T-helper 1 cell treated with Interleukin-12 subunit alpha and Interleukin-12 subunit beta and Interleukin-4 antibody, amounts not matched to agents 30 μg/mL and 1 μg/mL, for 36 hours (primary cell): ENCODE measurements around the gene ZNF771.
"Not testable (repeated sequence)": the region's sequence is repeated elsewhere in the genome, so short reads cannot be mapped to it uniquely, and the experiment has no call there.

Source experiments
- H3K27ac Mint-ChIP-seq: one replicate; pipeline ENCODE4 v1.8.0; 2021; ENCODE audit warnings: mild to moderate bottlenecking, mixed read lengths
- H3K27me3 Mint-ChIP-seq: one replicate; pipeline ENCODE4 v1.8.0; 2021; ENCODE audit warnings: low read depth, mixed read lengths
- H3K36me3 Mint-ChIP-seq: one replicate; pipeline ENCODE4 v1.8.0; 2021; ENCODE audit warnings: low read depth, mixed read lengths
- H3K4me1 Mint-ChIP-seq: one replicate; pipeline ENCODE4 v1.8.0; 2021; ENCODE audit warnings: low read depth, mixed read lengths
- H3K4me3 Mint-ChIP-seq: one replicate; pipeline ENCODE4 v1.8.0; 2021; ENCODE audit warnings: mild to moderate bottlenecking, moderate library complexity, mixed read lengths
- H3K9me3 Mint-ChIP-seq: one replicate; pipeline ENCODE4 v1.8.0; 2021; ENCODE audit warnings: mixed read lengths

The ZNF771 gene

GRCh38 chr16:30380803-30381208 lies 26.6 kb upstream of the ZNF771 start:
- Mint-ChIP-seq H3K4me3 (peak overlapping the region; percentile 88), H3K4me1 (peaks cover 37% of the 10 kb centered on the region), H3K27me3 (no peaks in the 10 kb centered on the region), H3K27ac (peak overlapping the region; percentile 98), H3K9me3 (no peaks in the 10 kb centered on the region), H3K36me3 (peaks cover 30% of the 10 kb centered on the region)

GRCh38 chr16:30381291-30382041 lies 25.9 kb upstream of the ZNF771 start:
- H3K9me3 Mint-ChIP-seq: no peaks in the 10 kb centered on the region
- H3K27me3 Mint-ChIP-seq: no peaks in the 10 kb centered on the region
- H3K36me3 Mint-ChIP-seq: peaks cover 30% of the 10 kb centered on the region
- peak overlapping the region; percentile 98 for H3K27ac Mint-ChIP-seq
- peaks cover 37% of the 10 kb centered on the region for H3K4me1 Mint-ChIP-seq
- peak overlapping the region; percentile 88 for H3K4me3 Mint-ChIP-seq

GRCh38 chr16:30382111-30382881 lies 25.1 kb upstream of the ZNF771 start, which contains the start of gene SEPTIN1:
TSS of gene SEPTIN1 (minus strand) at chr16:30382561. CDS start at chr16:30382542, 19 bp downstream.
- no peaks in the 10 kb centered on the region for H3K27me3 Mint-ChIP-seq
- peaks cover 26% of the 10 kb centered on the region for H3K36me3 Mint-ChIP-seq
- H3K4me3 Mint-ChIP-seq: peak within 1 kb of the TSS; percentile 88
- peak within 1 kb of the TSS; percentile 98 for H3K27ac Mint-ChIP-seq
- peaks cover 34% of the 10 kb centered on the region for H3K4me1 Mint-ChIP-seq
- no peaks in the 10 kb centered on the region for H3K9me3 Mint-ChIP-seq

- Mint-ChIP-seq H3K27me3 (no peaks in the 10 kb centered on the region), H3K4me3 (peak overlapping the region; percentile 88), H3K36me3 (peaks cover 19% of the 10 kb centered on the region), H3K4me1 (peaks cover 25% of the 10 kb centered on the region), H3K27ac (peak overlapping the region; percentile 98), H3K9me3 (no peaks in the 10 kb centered on the region)
These were observed 23.9 kb upstream of the ZNF771 start for GRCh38 chr16:30383521-30383920.

GRCh38 chr16:30394592-30395154 lies 12.7 kb upstream of the ZNF771 start:
- peaks cover 14% of the 10 kb centered on the region for H3K36me3 Mint-ChIP-seq
- H3K9me3 Mint-ChIP-seq: no peaks in the 10 kb centered on the region
- peaks cover 24% of the 10 kb centered on the region for H3K4me1 Mint-ChIP-seq
- H3K27me3 Mint-ChIP-seq: no peaks in the 10 kb centered on the region
- peak overlapping the region; percentile 69 for H3K27ac Mint-ChIP-seq
- peak overlapping the region; percentile 82 for H3K4me3 Mint-ChIP-seq

GRCh38 chr16:30395155-30395991 lies 12.0 kb upstream of the ZNF771 start, which contains the start of gene ZNF48:
TSS of gene ZNF48 (plus strand) at chr16:30395420. CDS start at chr16:30395795, 375 bp downstream.
- H3K27ac Mint-ChIP-seq: peak within 1 kb of the TSS; percentile 74
- H3K9me3 Mint-ChIP-seq: no peaks in the 10 kb centered on the region
- H3K4me3 Mint-ChIP-seq: peak within 1 kb of the TSS; percentile 90
- no peaks in the 10 kb centered on the region for H3K27me3 Mint-ChIP-seq
- H3K36me3 Mint-ChIP-seq: peaks cover 14% of the 10 kb centered on the region
- H3K4me1 Mint-ChIP-seq: peaks cover 28% of the 10 kb centered on the region

GRCh38 chr16:30395992-30396585 lies 11.3 kb upstream of the ZNF771 start:
- Mint-ChIP-seq H3K4me1 (peaks cover 32% of the 10 kb centered on the region), H3K36me3 (peaks cover 14% of the 10 kb centered on the region)

GRCh38 chr16:30396627-30397026 lies 10.8 kb upstream of the ZNF771 start:
- H3K9me3 Mint-ChIP-seq, H3K27ac Mint-ChIP-seq, H3K27me3 Mint-ChIP-seq: not testable (repeated sequence)
- H3K4me3 Mint-ChIP-seq: peak overlapping the region; percentile 90
- H3K4me1 Mint-ChIP-seq: peaks cover 34% of the 10 kb centered on the region
- H3K36me3 Mint-ChIP-seq: peaks cover 14% of the 10 kb centered on the region

More at GRCh38 chr16:30395992-30396585, 11.3 kb upstream of the ZNF771 start:
- Mint-ChIP-seq H3K9me3 (no peaks in the 10 kb centered on the region), H3K27ac (peak overlapping the region; percentile 74), H3K27me3 (no peaks in the 10 kb centered on the region), H3K4me3 (peak overlapping the region; percentile 90)

- H3K4me1 Mint-ChIP-seq: peaks cover 35% of the 10 kb centered on the region
- H3K4me3 Mint-ChIP-seq: peak overlapping the region; percentile 90
- H3K27me3 Mint-ChIP-seq: no peaks in the 10 kb centered on the region
- H3K36me3 Mint-ChIP-seq: peaks cover 14% of the 10 kb centered on the region
- no peak overlapping the region for H3K27ac Mint-ChIP-seq
- no peaks in the 10 kb centered on the region for H3K9me3 Mint-ChIP-seq
These were observed 10.3 kb upstream of the ZNF771 start for GRCh38 chr16:30397056-30397455.

- Mint-ChIP-seq H3K9me3 (no peaks in the 10 kb centered on the region), H3K4me3 (no peak overlapping the region), H3K36me3 (peaks cover 14% of the 10 kb centered on the region), H3K27me3 (no peaks in the 10 kb centered on the region), H3K27ac (no peak overlapping the region), H3K4me1 (peaks cover 35% of the 10 kb centered on the region)
These were observed 9.4 kb upstream of the ZNF771 start for GRCh38 chr16:30397776-30398660.

- Mint-ChIP-seq H3K27ac (no peak overlapping the region), H3K9me3 (no peaks in the 10 kb centered on the region), H3K4me3 (peak overlapping the region; percentile 84), H3K4me1 (peaks cover 35% of the 10 kb centered on the region), H3K27me3 (no peaks in the 10 kb centered on the region), H3K36me3 (peaks cover 14% of the 10 kb centered on the region)
These were observed 8.6 kb upstream of the ZNF771 start for GRCh38 chr16:30398661-30399434.

GRCh38 chr16:30399435-30400186 lies 7.8 kb upstream of the ZNF771 start:
- peak overlapping the region; percentile 84 for H3K4me3 Mint-ChIP-seq
- H3K36me3 Mint-ChIP-seq: peaks cover 14% of the 10 kb centered on the region
- peak overlapping the region; percentile 69 for H3K27ac Mint-ChIP-seq
- H3K27me3 Mint-ChIP-seq: no peaks in the 10 kb centered on the region
- peaks cover 32% of the 10 kb centered on the region for H3K4me1 Mint-ChIP-seq
- no peaks in the 10 kb centered on the region for H3K9me3 Mint-ChIP-seq
